HL-60 (cell line): Measurements from ENCODE around the gene PRRT1B.

ENCODE experiments used
- DNase-seq, 2 experiments: peaks; one replicate each; pipeline ENCODE4 v3.0.0-alpha.2; 2010 to 2020; ENCODE audit warnings: low read depth in 1 of 2, low spot score in 1 of 2
- H3K27ac ChIP-seq: fragments of 250-450 bp; sonication (Bioruptor Pico); replicated peaks from 2 replicates; pipeline ENCODE4 v1.5.1; 2020; ENCODE audit warnings: mild to moderate bottlenecking, moderate library complexity
- H3K27me3 ChIP-seq: fragments of 250-450 bp; sonication (Bioruptor Pico); 2 replicates; pipeline ENCODE4 v1.5.1; 2021; ENCODE audit warnings: mild to moderate bottlenecking, moderate library complexity; ENCODE audit not compliant: insufficient read depth, poor library complexity, severe bottlenecking
- H3K4me3 ChIP-seq: replicated peaks from 2 replicates; pipeline ENCODE4 v1.5.1; 2011; ENCODE audit warnings: mild to moderate bottlenecking, control low read depth, low read length; ENCODE audit not compliant: insufficient read depth
- CTCF ChIP-seq: IDR thresholded peaks from one replicate; pipeline ENCODE4 v1.5.1; 2011; ENCODE audit warnings: low read length, control low read depth, inconsistent platforms; ENCODE audit not compliant: insufficient read depth
- GABPA ChIP-seq: IDR thresholded peaks from 2 replicates; pipeline ENCODE4 v1.6.1; 2012; ENCODE audit warnings: low read depth
- POLR2AphosphoS5 ChIP-seq: IDR thresholded peaks from 2 replicates; pipeline ENCODE4 v1.6.1; 2012; ENCODE audit warnings: low read depth
- REST ChIP-seq: IDR thresholded peaks from 2 replicates; pipeline ENCODE4 v1.6.1; 2012; ENCODE audit warnings: low read depth; ENCODE audit not compliant: insufficient replicate concordance
- SPI1 ChIP-seq: IDR thresholded peaks from 2 replicates; pipeline ENCODE4 v1.6.1; 2012; ENCODE audit warnings: low read depth, mild to moderate bottlenecking, borderline replicate concordance

The PRRT1B gene

GRCh38 chr9:131565369-131565768, 20.0 kb downstream of the PRRT1B start:
- no peak overlapping the region for H3K4me3 ChIP-seq
- no peaks in the 10 kb centered on the region for H3K27me3 ChIP-seq
- TF ChIP-seq GABPA (no peak), POLR2AphosphoS5 (no peak), REST (no peak), SPI1 (no peak), CTCF (no peak)
- no peak overlapping the region for H3K27ac ChIP-seq
- no peak for DNase-seq

GRCh38 chr9:131566158-131566557, 20.8 kb downstream of the PRRT1B start:
- H3K27me3 ChIP-seq, result no peaks in the 10 kb centered on the region
- DNase-seq, result no peak
- H3K4me3 ChIP-seq, result no peak overlapping the region
- no peak overlapping the region for H3K27ac ChIP-seq
- TF ChIP-seq SPI1 (no peak), GABPA (no peak), REST (no peak), CTCF (no peak), POLR2AphosphoS5 (no peak)

- no peak overlapping the region for H3K4me3 ChIP-seq
- DNase-seq, result no peak
- TF ChIP-seq CTCF (no peak), POLR2AphosphoS5 (no peak), SPI1 (no peak), REST (no peak), GABPA (no peak)
- H3K27me3 ChIP-seq, result no peaks in the 10 kb centered on the region
- no peak overlapping the region for H3K27ac ChIP-seq
Measured at GRCh38 chr9:131567910-131568309, 22.6 kb downstream of the PRRT1B start.
